Stimulated activated naive CD4-positive, alpha-beta T cell treated with Interleukin-2 at 50 U/mL for 16 hours (primary cell): Measurements from ENCODE around the gene PTPRO.
"Not testable (repeated sequence)": the region's sequence is repeated elsewhere in the genome, so short reads cannot be mapped to it uniquely, and the experiment has no call there.

ENCODE experiments used
- DNase-seq: peaks from one replicate; lab custom pipeline; 2025; lab: John Stamatoyannopoulos, UW

Gene PTPRO

GRCh38 chr12:15602051-15602672, 279.9 kb downstream of the PTPRO start:
- DNase-seq: no peak

GRCh38 chr12:15603474-15604085, 281.3 kb downstream of the PTPRO start:
- DNase-seq: no peak

GRCh38 chr12:15605881-15606590, 283.7 kb downstream of the PTPRO start:
- no peak for DNase-seq

GRCh38 chr12:15608406-15608805, 286.1 kb downstream of the PTPRO start:
- no peak for DNase-seq

- no peak for DNase-seq
Observed at GRCh38 chr12:15608941-15609340, 286.6 kb downstream of the PTPRO start.

- no peak for DNase-seq
Observed at GRCh38 chr12:15613981-15614380, 291.7 kb downstream of the PTPRO start.

- DNase-seq: not testable (repeated sequence)
Observed at GRCh38 chr12:15616495-15616894, 294.2 kb downstream of the PTPRO start.

- DNase-seq: no peak
Observed at GRCh38 chr12:15620741-15621539, 298.6 kb downstream of the PTPRO start.

- DNase-seq: no peak
Observed at GRCh38 chr12:15625075-15625474, 302.8 kb downstream of the PTPRO start.

- DNase-seq: no peak
Observed at GRCh38 chr12:15627995-15628945, 306.0 kb downstream of the PTPRO start.

GRCh38 chr12:15629108-15629507, 306.8 kb downstream of the PTPRO start:
- DNase-seq: no peak

GRCh38 chr12:15629761-15630160, 307.5 kb downstream of the PTPRO start:
- no peak for DNase-seq

- no peak for DNase-seq
Observed at GRCh38 chr12:15631007-15631715, 308.9 kb downstream of the PTPRO start.

- DNase-seq: no peak
Observed at GRCh38 chr12:15632708-15633107, 310.4 kb downstream of the PTPRO start.

- DNase-seq: no peak
Observed at GRCh38 chr12:15633201-15633600, 310.9 kb downstream of the PTPRO start.

GRCh38 chr12:15634010-15634683, 311.8 kb downstream of the PTPRO start:
- DNase-seq: no peak

- no peak for DNase-seq
Observed at GRCh38 chr12:15636060-15636890, 314.0 kb downstream of the PTPRO start.

GRCh38 chr12:15638231-15638630, 315.9 kb downstream of the PTPRO start:
- DNase-seq: no peak

- no peak for DNase-seq
Observed at GRCh38 chr12:15644700-15645099, 322.4 kb downstream of the PTPRO start.
